SU-DHL-6 (cell line): ENCODE results near the gene ZCCHC7.

Experiments used
- H2AFZ ChIP-seq: fragments of 200-600 bp; sonication (generic); 2 replicates; pipeline ENCODE4 v1.6.1; 2014; ENCODE audit warnings: low read depth, mild to moderate bottlenecking, moderate library complexity, mixed read lengths, antibody characterized with exemption, low read length; ENCODE audit not compliant: severe bottlenecking
- H3F3A ChIP-seq: fragments of 200-600 bp; shearing (Covaris generic); 2 replicates; pipeline ENCODE4 v1.6.0; 2016; ENCODE audit warnings: antibody characterized with exemption, mild to moderate bottlenecking; ENCODE audit not compliant: insufficient read depth
- H3K27ac ChIP-seq: fragments of 200-600 bp; sonication (generic); 2 replicates; pipeline ENCODE4 v1.5.1; 2016; ENCODE audit warnings: low read depth, mild to moderate bottlenecking, low read length, moderate library complexity, mixed read lengths
- H3K27me3 ChIP-seq: fragments of 200-600 bp; sonication (generic), shearing (Covaris generic); 2 replicates; pipeline ENCODE4 v1.6.0; 2014; ENCODE audit warnings: mild to moderate bottlenecking, low read length
- H3K36me3 ChIP-seq: fragments of 200-600 bp; sonication (generic); 2 replicates; pipeline ENCODE4 v1.6.1; 2014; ENCODE audit warnings: mild to moderate bottlenecking, low read length, mixed read lengths
- H3K4me2 ChIP-seq: fragments of 300-600, 200-600 bp; shearing (Covaris generic), sonication (generic); 2 replicates; pipeline ENCODE4 v1.6.0; 2014; ENCODE audit warnings: low read length, low read depth, mild to moderate bottlenecking; ENCODE audit not compliant: poor library complexity, severe bottlenecking
- H3K4me3 ChIP-seq: fragments of 200-600 bp; sonication (generic); 2 replicates; pipeline ENCODE4 v1.5.1; 2014; ENCODE audit warnings: antibody characterized with exemption, low read length, mild to moderate bottlenecking, mixed read lengths; ENCODE audit not compliant: insufficient read depth, poor library complexity, severe bottlenecking
- H3K79me2 ChIP-seq: fragments of 200-600 bp; sonication (generic); 2 replicates; pipeline ENCODE4 v1.6.1; 2014; ENCODE audit warnings: mild to moderate bottlenecking, low read length, moderate library complexity; ENCODE audit not compliant: insufficient read depth
- H3K9ac ChIP-seq: fragments of 200-600 bp; sonication (generic); 2 replicates; pipeline ENCODE4 v1.7.0; 2014; ENCODE audit warnings: mild to moderate bottlenecking, low read length
- H3K9me2 ChIP-seq: fragments of 200-600 bp; sonication (generic); replicated peaks from 2 replicates; pipeline ENCODE4 v1.6.1; 2014; ENCODE audit warnings: low read length; ENCODE audit not compliant: insufficient read depth
- H3K9me3 ChIP-seq: fragments of 200-600 bp; sonication (generic); 2 replicates; pipeline ENCODE4 v1.6.1; 2014; ENCODE audit warnings: low read length, mixed read lengths; ENCODE audit not compliant: insufficient read depth
- H4K20me1 ChIP-seq: fragments of 200-600 bp; sonication (generic); 2 replicates; pipeline ENCODE4 v1.6.1; 2014; ENCODE audit warnings: low read depth, mild to moderate bottlenecking, antibody characterized with exemption, low read length, moderate library complexity, mixed read lengths
- CTCF ChIP-seq: fragments of 200-600 bp; sonication (generic); IDR thresholded peaks from one replicate; pipeline ENCODE4 v1.5.1; 2017; ENCODE audit warnings: antibody characterized with exemption, mild to moderate bottlenecking, low read length, moderate library complexity; ENCODE audit not compliant: insufficient read depth, poor library complexity, severe bottlenecking
- EZH2phosphoT487 ChIP-seq: fragments of 200-600 bp; sonication (generic), shearing (Covaris generic); conservative IDR thresholded peaks from 2 replicates; pipeline ENCODE4 v1.6.1; 2018; ENCODE audit warnings: mild to moderate bottlenecking, antibody characterized with exemption, low read length, moderate library complexity, mixed read lengths

Gene ZCCHC7

GRCh38 chr9:37407468-37407867 is 287.1 kb downstream of the ZCCHC7 start:
- Histone ChIP-seq H3K9me2 (no peaks in the 10 kb centered on the region), H3K9me3 (no peaks in the 10 kb centered on the region), H3K36me3 (no peaks in the 10 kb centered on the region), H3K4me3 (peak overlapping the region; percentile 49), H3K4me2 (peak overlapping the region; percentile 81), H3K27me3 (no peaks in the 10 kb centered on the region), H3K27ac (peak overlapping the region; percentile 95), H3F3A (peaks cover 94% of the 10 kb centered on the region), H3K79me2 (peaks cover 46% of the 10 kb centered on the region), H3K9ac (peak overlapping the region; percentile 83), H2AFZ (no peak overlapping the region), H4K20me1 (no peaks in the 10 kb centered on the region)
- peak; percentile 70 for TF ChIP-seq CTCF
- no peak for TF ChIP-seq EZH2phosphoT487
